GM12872 (cell line): ENCODE measurements around the gene RABEP2.

Experiments used
- CTCF ChIP-seq: IDR thresholded peaks from 3 replicates; pipeline ENCODE4 v1.5.1; 2011; ENCODE audit warnings: low read depth, mild to moderate bottlenecking, low read length, moderate library complexity; ENCODE audit not compliant: insufficient read depth

Gene RABEP2

GRCh38 chr16:28904828-28905227 lies 20.2 kb downstream of the RABEP2 start:
- TF ChIP-seq CTCF = no peak

GRCh38 chr16:28904363-28904762 lies 20.7 kb downstream of the RABEP2 start:
- no peak for TF ChIP-seq CTCF

- TF ChIP-seq CTCF = no peak
Observed at GRCh38 chr16:28903344-28904042, 21.5 kb downstream of the RABEP2 start.

- no peak for TF ChIP-seq CTCF
Observed at GRCh38 chr16:28902909-28903308, 22.1 kb downstream of the RABEP2 start.

- TF ChIP-seq CTCF = no peak
Observed at GRCh38 chr16:28901862-28902261, 23.2 kb downstream of the RABEP2 start.

GRCh38 chr16:28900601-28901000 lies 24.4 kb downstream of the RABEP2 start:
- no peak for TF ChIP-seq CTCF

- no peak for TF ChIP-seq CTCF
Observed at GRCh38 chr16:28899882-28900590, 25.0 kb downstream of the RABEP2 start.
